A549 (cell line): ENCODE measurements around the gene TRAPPC14. TPM values are rescaled to one million over a fixed set of nuclear protein-coding genes. Genes with fewer than 3 reads are reported as not detected.

Source experiments
- ATAC-seq, 2 experiments: fragments of 200-7000 bp in 1 of 2; fragments of >200 bp in 1 of 2; cut with Nextera tagmentation in 1 of 2; cut with Tn5 transposase in 1 of 2; 3 replicates each; pipeline versions ENCODE4 v1.8.0 to v1.9.1; 2018 to 2020; ENCODE audit warnings: mild to moderate bottlenecking in 1 of 2, moderate library complexity in 1 of 2
- CTCF ChIA-PET: fragments of 300-600 bp; sonication (Branson Sonifier 250); formaldehyde crosslinking; extraction: SDS; loops from one replicate; lab custom pipeline; 2021; ENCODE audit warnings: antibody characterized with exemption, inconsistent platforms; lab: Yijun Ruan, JAX
- POLR2A ChIA-PET: fragments of 350-600 bp; formaldehyde crosslinking; extraction: SDS; loops from one replicate; lab custom pipeline; 2021; ENCODE audit warnings: antibody characterized with exemption, inconsistent platforms; lab: Yijun Ruan, JAX
- DNase-seq, 2 experiments: peaks; one replicate each; pipeline versions ENCODE4 v3.0.0 to v3.0.0-alpha.2; 2011 to 2016; ENCODE audit warnings: low read depth in 1 of 2, low spot score in 1 of 2
- FAIRE-seq: peaks from 2 replicates; lab custom pipeline; 2011; peaks lifted over from hg19 to GRCh38; lab: Jason Lieb, UNC
- H3K27ac ChIP-seq, 2 experiments: fragments of >200 bp; sonication (Bioruptor Twin); formaldehyde crosslinking; 3 replicates each; pipeline ENCODE4 v1.5.1; 2016 to 2017
- H3K4me1 ChIP-seq: fragments of >200 bp; sonication (Bioruptor Twin); formaldehyde crosslinking; 3 replicates; pipeline ENCODE4 v1.6.1; 2016
- H3K4me2 ChIP-seq: fragments of >200 bp; sonication (Bioruptor Twin); formaldehyde crosslinking; 3 replicates; pipeline ENCODE4 v1.6.1; 2016
- H3K4me3 ChIP-seq: fragments of >200 bp; sonication (Bioruptor Twin); formaldehyde crosslinking; 3 replicates; pipeline ENCODE4 v1.5.1; 2016
- H3K9me3 ChIP-seq: fragments of >200 bp; sonication (Bioruptor Twin); formaldehyde crosslinking; 3 replicates; pipeline ENCODE4 v1.6.1; 2016
- CBX2 ChIP-seq: fragments of 200-600 bp; sonication (generic); IDR thresholded peaks from 2 replicates; pipeline ENCODE4 v1.6.1; 2016; ENCODE audit warnings: low read depth, mild to moderate bottlenecking, borderline replicate concordance
- CHD2 ChIP-seq: fragments of 150-350 bp; IDR thresholded peaks from 2 replicates; pipeline ENCODE4 v1.6.1; 2014; ENCODE audit warnings: low read length; ENCODE audit not compliant: partially characterized antibody
- EP300 ChIP-seq, 2 experiments: fragments of >200 bp; sonication (Bioruptor Twin); formaldehyde crosslinking; IDR thresholded peaks; 2 replicates in 1 of 2; 3 replicates in 1 of 2; pipeline ENCODE4 v1.6.1; 2016 to 2017
- FOSB ChIP-seq: fragments of 250-450 bp; sonication (Bioruptor Pico); IDR thresholded peaks from 2 replicates; pipeline ENCODE4 v1.5.0; 2020; ENCODE audit warnings: mild to moderate bottlenecking, moderate library complexity
- FOXS1 ChIP-seq: fragments of 250-450 bp; sonication (Bioruptor Pico); IDR thresholded peaks from 2 replicates; pipeline ENCODE4 v1.5.0; 2020; ENCODE audit warnings: mild to moderate bottlenecking, moderate library complexity
- HDAC2 ChIP-seq: fragments of 200-600 bp; sonication (generic); IDR thresholded peaks from 2 replicates; pipeline ENCODE4 v1.6.1; 2016
- KDM1A ChIP-seq: fragments of 200-600 bp; sonication (generic); IDR thresholded peaks from 2 replicates; pipeline ENCODE4 v1.6.1; 2016; ENCODE audit warnings: low read depth, mild to moderate bottlenecking
- MAFK ChIP-seq: fragments of 450-650 bp; IDR thresholded peaks from 2 replicates; pipeline ENCODE4 v1.6.1; 2014; ENCODE audit not compliant: partially characterized antibody
- NPAS2 ChIP-seq: fragments of 250-450 bp; sonication (Bioruptor Pico); IDR thresholded peaks from 2 replicates; pipeline ENCODE4 v1.8.0; 2022; ENCODE audit warnings: mild to moderate bottlenecking, moderate library complexity, borderline replicate concordance
- POLR2A ChIP-seq: IDR thresholded peaks from 2 replicates; pipeline ENCODE4 v1.6.1; 2012; ENCODE audit warnings: mild to moderate bottlenecking, low read length
- RARB ChIP-seq: fragments of 250-450 bp; sonication (Bioruptor Pico); IDR thresholded peaks from 2 replicates; pipeline ENCODE4 v1.8.0; 2021; ENCODE audit warnings: mild to moderate bottlenecking, moderate library complexity
- TFCP2L1 ChIP-seq: fragments of 250-450 bp; sonication (Bioruptor Pico); IDR thresholded peaks from 2 replicates; pipeline ENCODE4 v1.5.0; 2021; ENCODE audit warnings: mild to moderate bottlenecking
- ZFP36 ChIP-seq: fragments of 450-650 bp; IDR thresholded peaks from 2 replicates; pipeline ENCODE4 v1.6.1; 2014; ENCODE audit warnings: borderline replicate concordance; ENCODE audit not compliant: partially characterized antibody
- WGBS: methylation state at CpG from one replicate; pipeline ENCODE4 v1.1.6; 2017; ENCODE audit errors: missing lambda C conversion rate; 5-methylcytosine and 5-hydroxymethylcytosine counted together
- polyA plus RNA-seq, 4 experiments: library from polyadenylated mRNA; depleted of rRNA in 3 of 4; stranded (reverse); fragments of >200 nt; fragmentation: RNase III in 1 of 4; extraction: RNeasy Plus Mini Kit Qiagen cat#74134 plus additional on column Dnase treatment in 1 of 4; gene quantifications; 2 replicates in 3 of 4; 3 replicates in 1 of 4; pipeline ENCODE4 v1.2.3, GENCODE V29; 2011 to 2017
- TF ChIP-seq, protein P1 (sequence below): fragments of 250-450 bp; sonication (Bioruptor Pico); IDR thresholded peaks from 2 replicates; pipeline ENCODE4 v1.5.0; 2021; ENCODE audit warnings: mild to moderate bottlenecking, moderate library complexity, borderline replicate concordance
- TF ChIP-seq, protein P2 (sequence below): IDR thresholded peaks from 2 replicates; pipeline ENCODE4 v1.6.1; 2012
- TF ChIP-seq, protein P3 (sequence below): fragments of 150-350 bp; IDR thresholded peaks from 2 replicates; pipeline ENCODE4 v1.6.1; 2014; ENCODE audit warnings: low read depth, mild to moderate bottlenecking, low read length
- TF ChIP-seq, protein P4 (sequence below): IDR thresholded peaks from 2 replicates; pipeline ENCODE4 v1.6.1; 2012; ENCODE audit warnings: low read depth, borderline replicate concordance

The TRAPPC14 gene
- polyA plus RNA-seq, 2 of the 4 experiments (the other 2 are of a cell fraction), result 3.4 to 14.1 TPM

DNA sequence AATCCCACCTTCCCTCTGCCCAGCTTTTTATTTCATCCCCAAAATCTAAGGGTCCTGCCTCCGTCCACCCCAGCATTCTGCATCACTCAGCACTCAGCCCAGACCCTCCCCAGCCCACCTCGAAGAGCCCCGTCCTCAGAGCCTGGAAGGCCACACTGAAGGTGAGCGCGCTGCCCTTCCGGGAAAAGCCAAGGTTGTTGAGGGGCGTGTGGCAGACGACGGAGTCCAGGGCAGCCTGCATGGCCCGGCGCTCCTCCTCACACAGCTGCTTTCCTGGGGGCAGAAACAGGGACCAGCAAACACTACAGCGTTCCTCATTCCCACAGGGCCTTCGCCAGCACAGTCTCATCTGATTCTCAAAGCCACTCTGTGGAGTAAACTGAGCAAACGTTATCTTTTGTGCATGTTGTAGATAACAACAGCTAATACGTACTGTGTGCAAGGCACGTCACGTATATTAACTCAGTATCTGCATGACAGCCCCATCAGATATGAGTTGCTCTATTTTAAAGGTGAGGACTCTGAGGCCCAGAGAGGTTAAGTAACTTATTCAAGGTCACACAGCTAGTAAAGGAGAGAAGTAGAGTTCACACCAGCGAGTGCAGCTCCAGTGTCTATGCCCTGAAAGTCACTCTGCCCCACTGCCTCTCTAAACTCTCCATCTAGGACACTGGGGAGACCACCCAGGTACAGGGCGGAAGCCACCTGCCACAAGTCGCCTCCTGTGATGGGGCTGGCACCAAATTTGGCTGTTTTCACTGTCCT is 2.8 kb downstream of the TRAPPC14 start:
- WGBS, result 89% methylated on average over 20 of the region's 20 CpGs
- no peak overlapping the region for H3K27ac ChIP-seq
- peaks cover 39% of the 10 kb centered on the region for H3K4me1 ChIP-seq
- FAIRE-seq (no peak), DNase-seq (no peak)
- no peaks in the 10 kb centered on the region for H3K9me3 ChIP-seq
- CTCF ChIA-PET, result interaction anchor here (0.8 to 23.1 kb wide), 6 partner anchors 11 to 310 kb away, joined by 3 to 245 read pairs (median 4); no protein-coding TSS in a partner anchor
- TF ChIP-seq HDAC2 (no peak; the same call in 1 of the 2 replicates), KDM1A (peak; percentile 89; the same call in 1 of the 2 replicates), ZFP36 (peak; percentile 63), FOSB (CRISPR knock-in tag) (no peak)
- TF ChIP-seq, all 56 proteins: peak for 2
- Histone ChIP-seq H3K4me2 (no peak overlapping the region), H3K4me3 (no peak overlapping the region)
- ATAC-seq, result no peak
- POLR2A ChIA-PET, result interaction anchor here (0.5 kb wide), 1 partner anchor 8 kb away, joined by 4 read pairs; no protein-coding TSS in a partner anchor

DNA sequence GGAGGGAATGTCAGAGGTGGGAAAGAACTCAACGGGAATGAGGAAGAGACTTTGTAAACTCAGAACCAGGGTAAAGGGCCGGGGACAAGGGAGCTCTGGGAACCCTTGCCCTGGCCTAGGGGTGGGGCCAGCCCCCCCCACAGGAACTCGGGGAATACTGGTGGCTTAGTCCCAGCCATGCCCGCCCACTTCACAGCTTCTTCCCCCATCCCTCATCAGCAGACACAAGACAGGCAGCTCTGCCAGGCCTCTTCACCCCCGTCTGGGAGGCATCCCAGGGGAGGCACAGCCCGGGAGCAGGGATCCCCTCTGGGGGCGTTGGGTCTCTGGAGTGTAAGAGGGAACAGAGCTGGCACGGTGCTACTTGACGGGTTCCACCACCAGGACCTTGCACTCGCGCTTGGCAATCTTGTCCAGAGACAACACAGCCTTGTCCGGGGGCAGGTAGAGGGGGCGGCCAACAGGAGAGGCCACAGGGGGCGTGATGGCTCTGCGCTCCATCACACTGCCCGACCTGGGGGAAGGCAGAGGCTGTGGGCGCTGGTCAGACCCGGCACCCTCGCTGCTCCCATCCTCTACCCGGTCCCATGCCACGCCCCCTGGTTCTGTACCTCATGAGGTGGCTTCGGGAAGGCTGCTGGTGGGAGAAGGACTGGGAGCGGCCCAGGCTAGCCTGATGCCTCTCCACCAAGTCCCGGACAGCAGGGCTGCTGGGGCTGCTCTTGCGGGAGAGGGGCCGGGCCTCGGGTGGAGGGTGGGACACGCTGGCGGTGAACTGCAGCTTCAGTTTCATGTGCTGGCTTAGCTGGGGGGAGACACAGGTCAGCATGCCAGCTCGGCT is 3.7 kb downstream of the TRAPPC14 start:
- FAIRE-seq, result no peak
- H3K4me2 ChIP-seq, result no peak overlapping the region
- H3K9me3 ChIP-seq, result no peaks in the 10 kb centered on the region
- TF ChIP-seq TFCP2L1 (CRISPR knock-in tag) (no peak), CHD2 (no peak), FOXS1 (CRISPR knock-in tag) (no peak), RARB (CRISPR knock-in tag) (no peak), EP300 (IDR thresholded peaks at IDR 0.05) (no peak), NPAS2 (CRISPR knock-in tag) (no peak), ZFP36 (no peak), MAFK (no peak), CBX2 (no peak), POLR2A (no peak)
- TF ChIP-seq, protein P1, sequence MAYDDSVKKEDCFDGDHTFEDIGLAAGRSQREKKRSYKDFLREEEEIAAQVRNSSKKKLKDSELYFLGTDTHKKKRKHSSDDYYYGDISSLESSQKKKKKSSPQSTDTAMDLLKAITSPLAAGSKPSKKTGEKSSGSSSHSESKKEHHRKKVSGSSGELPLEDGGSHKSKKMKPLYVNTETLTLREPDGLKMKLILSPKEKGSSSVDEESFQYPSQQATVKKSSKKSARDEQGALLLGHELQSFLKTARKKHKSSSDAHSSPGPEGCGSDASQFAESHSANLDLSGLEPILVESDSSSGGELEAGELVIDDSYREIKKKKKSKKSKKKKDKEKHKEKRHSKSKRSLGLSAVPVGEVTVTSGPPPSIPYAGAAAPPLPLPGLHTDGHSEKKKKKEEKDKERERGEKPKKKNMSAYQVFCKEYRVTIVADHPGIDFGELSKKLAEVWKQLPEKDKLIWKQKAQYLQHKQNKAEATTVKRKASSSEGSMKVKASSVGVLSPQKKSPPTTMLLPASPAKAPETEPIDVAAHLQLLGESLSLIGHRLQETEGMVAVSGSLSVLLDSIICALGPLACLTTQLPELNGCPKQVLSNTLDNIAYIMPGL (CRISPR knock-in tag), result no peak
- TF ChIP-seq, protein P2, sequence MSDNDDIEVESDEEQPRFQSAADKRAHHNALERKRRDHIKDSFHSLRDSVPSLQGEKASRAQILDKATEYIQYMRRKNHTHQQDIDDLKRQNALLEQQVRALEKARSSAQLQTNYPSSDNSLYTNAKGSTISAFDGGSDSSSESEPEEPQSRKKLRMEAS, result no peak
- TF ChIP-seq, protein P3, sequence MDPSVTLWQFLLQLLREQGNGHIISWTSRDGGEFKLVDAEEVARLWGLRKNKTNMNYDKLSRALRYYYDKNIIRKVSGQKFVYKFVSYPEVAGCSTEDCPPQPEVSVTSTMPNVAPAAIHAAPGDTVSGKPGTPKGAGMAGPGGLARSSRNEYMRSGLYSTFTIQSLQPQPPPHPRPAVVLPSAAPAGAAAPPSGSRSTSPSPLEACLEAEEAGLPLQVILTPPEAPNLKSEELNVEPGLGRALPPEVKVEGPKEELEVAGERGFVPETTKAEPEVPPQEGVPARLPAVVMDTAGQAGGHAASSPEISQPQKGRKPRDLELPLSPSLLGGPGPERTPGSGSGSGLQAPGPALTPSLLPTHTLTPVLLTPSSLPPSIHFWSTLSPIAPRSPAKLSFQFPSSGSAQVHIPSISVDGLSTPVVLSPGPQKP, result no peak
- TF ChIP-seq, protein P4, sequence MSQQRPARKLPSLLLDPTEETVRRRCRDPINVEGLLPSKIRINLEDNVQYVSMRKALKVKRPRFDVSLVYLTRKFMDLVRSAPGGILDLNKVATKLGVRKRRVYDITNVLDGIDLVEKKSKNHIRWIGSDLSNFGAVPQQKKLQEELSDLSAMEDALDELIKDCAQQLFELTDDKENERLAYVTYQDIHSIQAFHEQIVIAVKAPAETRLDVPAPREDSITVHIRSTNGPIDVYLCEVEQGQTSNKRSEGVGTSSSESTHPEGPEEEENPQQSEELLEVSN, result no peak
- no peak overlapping the region for H3K27ac ChIP-seq
- ChIA-PET CTCF (interaction anchor here (0.8 to 23.1 kb wide), 4 partner anchors 21 to 310 kb away, joined by 3 to 245 read pairs (median 4); no protein-coding TSS in a partner anchor), POLR2A (interaction anchor here (0.5 kb wide), 1 partner anchor 9 kb away, joined by 4 read pairs; no protein-coding TSS in a partner anchor)
- H3K4me1 ChIP-seq, result peaks cover 45% of the 10 kb centered on the region
- DNase-seq, result no peak
- 70% methylated on average over 14 of the region's 30 CpGs for WGBS
- no peak overlapping the region for H3K4me3 ChIP-seq
- no peak for ATAC-seq
